HepG2 (cell line): ENCODE data around the gene LRGUK. TPM values are rescaled to one million over a fixed set of nuclear protein-coding genes. Genes with fewer than 3 reads are reported as not detected.

Experiments used
- ATAC-seq: fragments of 200-7000 bp; cut with Tn5 transposase; 3 replicates; pipeline ENCODE4 v1.9.1; 2020; ENCODE audit warnings: mild to moderate bottlenecking, moderate library complexity
- BruUV-seq: library from RNA; stranded (reverse); fragments of 400-500 nt; replicated peaks from 2 replicates; lab custom pipeline; 2021; lab: Mats Ljungman, UMichigan
- CTCF ChIA-PET: fragments of 300-600 bp; formaldehyde crosslinking; extraction: SDS; loops from one replicate; lab custom pipeline; 2021; ENCODE audit warnings: low total read pairs, inconsistent platforms, low intra/inter-chr PET ratio; lab: Yijun Ruan, JAX
- POLR2A ChIA-PET: fragments of 350-600 bp; sonication (Branson Sonifier 250); formaldehyde crosslinking; loops from one replicate; lab custom pipeline; 2020; ENCODE audit warnings: antibody characterized with exemption, inconsistent platforms; lab: Yijun Ruan, JAX
- DNase-seq: peaks from one replicate; pipeline ENCODE4 v3.0.0-alpha.2; 2015; ENCODE audit warnings: low spot score
- FAIRE-seq: peaks from 3 replicates; lab custom pipeline; 2011; peaks lifted over from hg19 to GRCh38; lab: Jason Lieb, UNC
- H2AFZ ChIP-seq: one replicate; pipeline ENCODE4 v1.6.1; 2011; ENCODE audit warnings: low read length, inconsistent platforms
- H3K27ac ChIP-seq: fragments of 300-600 bp; 3 replicates; pipeline ENCODE4 v1.8.0; 2011; ENCODE audit warnings: mixed run types, mild to moderate bottlenecking, mixed read lengths, low read length, inconsistent platforms; ENCODE audit not compliant: insufficient read depth; ENCODE audit errors: extremely low read length
- H3K27me3 ChIP-seq, 2 experiments: fragments of 200-600 bp in 1 of 2; 2 replicates in 1 of 2; 3 replicates in 1 of 2; pipeline versions ENCODE4 v1.6.0 to v1.8.0; 2011; ENCODE audit warnings: low read length in 2 of 2, mild to moderate bottlenecking in 2 of 2, moderate library complexity in 2 of 2, inconsistent platforms in 1 of 2; ENCODE audit not compliant: insufficient read depth in 2 of 2, control insufficient read depth in 1 of 2
- H3K36me3 ChIP-seq, 2 experiments: fragments of 200-600 bp in 1 of 2; replicated peaks in 1 of 2; 2 replicates in 1 of 2; 3 replicates in 1 of 2; pipeline versions ENCODE4 v1.5.1 to v1.8.0; 2011; ENCODE audit warnings: low read length in 2 of 2, inconsistent platforms in 1 of 2; ENCODE audit not compliant: insufficient read depth in 2 of 2, control insufficient read depth in 1 of 2
- H3K4me1 ChIP-seq: 2 replicates; pipeline ENCODE4 v1.5.1; 2012; ENCODE audit warnings: low read length, inconsistent platforms; ENCODE audit not compliant: insufficient read depth
- H3K4me2 ChIP-seq: 2 replicates; pipeline ENCODE4 v1.6.0; 2011; ENCODE audit warnings: low read depth, low read length, inconsistent platforms
- H3K4me3 ChIP-seq, 3 experiments: fragments of 200-600 bp in 1 of 3; sonication (generic), shearing (Covaris generic) in 1 of 3; replicated peaks in 1 of 3; 2 replicates each; pipeline ENCODE4 v1.5.1; 2011 to 2016; ENCODE audit warnings: low read length in 3 of 3, inconsistent platforms in 2 of 3, low read depth in 2 of 3, mild to moderate bottlenecking in 2 of 3, control low read depth in 1 of 3, mixed read lengths in 1 of 3; ENCODE audit not compliant: insufficient read depth in 1 of 3
- H3K79me2 ChIP-seq: one replicate; pipeline ENCODE4 v1.6.1; 2011; ENCODE audit warnings: low read length, inconsistent platforms; ENCODE audit not compliant: insufficient read depth
- H3K9ac ChIP-seq: 2 replicates; pipeline ENCODE4 v1.6.0; 2011; ENCODE audit warnings: mild to moderate bottlenecking, low read depth, low read length, inconsistent platforms; ENCODE audit not compliant: insufficient read depth
- H3K9me3 ChIP-seq: 2 replicates; pipeline ENCODE4 v1.5.1; 2012; ENCODE audit warnings: mild to moderate bottlenecking, low read length
- H4K20me1 ChIP-seq: 2 replicates; pipeline ENCODE4 v1.6.0; 2011; ENCODE audit warnings: inconsistent platforms, mild to moderate bottlenecking, low read length, moderate library complexity; ENCODE audit not compliant: insufficient read depth
- BRCA1 ChIP-seq: sonication (generic); formaldehyde crosslinking; IDR thresholded peaks from 2 replicates; pipeline ENCODE4 v1.4.0; 2020; ENCODE audit warnings: missing genetic modification reagents
- CBX2 ChIP-seq, 2 experiments: fragments of 200-600 bp in 1 of 2; sonication (generic); formaldehyde crosslinking in 1 of 2; IDR thresholded peaks; 2 replicates each; pipeline versions ENCODE4 v1.7.0 to v1.8.1; 2018 to 2022; ENCODE audit warnings: low read depth in 2 of 2, low read length in 1 of 2, mild to moderate bottlenecking in 1 of 2, missing genetic modification reagents in 1 of 2
- CREB1 ChIP-seq, 2 experiments: fragments of 450-650 bp in 1 of 2; IDR thresholded peaks; 2 replicates each; pipeline ENCODE4 v1.6.1; 2016 to 2017; ENCODE audit warnings: control low read depth in 1 of 2, mild to moderate bottlenecking in 1 of 2, missing compliant biosample characterization in 1 of 2, missing genetic modification characterization in 1 of 2
- CREM ChIP-seq, 2 experiments: sonication (generic) in 1 of 2; formaldehyde crosslinking in 1 of 2; IDR thresholded peaks; 2 replicates each; pipeline versions ENCODE4 v1.4.0 to v1.6.1; 2016 to 2020; ENCODE audit warnings: antibody characterized with exemption in 1 of 2, mild to moderate bottlenecking in 1 of 2, missing genetic modification reagents in 1 of 2
- E2F2 ChIP-seq: sonication (generic); formaldehyde crosslinking; IDR thresholded peaks from 2 replicates; pipeline ENCODE4 v1.4.0; 2020; ENCODE audit warnings: missing genetic modification reagents, borderline replicate concordance
- FUBP1 ChIP-seq: sonication (generic); formaldehyde crosslinking; IDR thresholded peaks from 2 replicates; pipeline ENCODE4 v1.5.1; 2020; ENCODE audit warnings: missing genetic modification reagents, mild to moderate bottlenecking, borderline replicate concordance
- HES4 ChIP-seq: sonication (generic); formaldehyde crosslinking; IDR thresholded peaks from 2 replicates; pipeline ENCODE4 v1.9.0; 2021; ENCODE audit warnings: mild to moderate bottlenecking, missing genetic modification reagents, borderline replicate concordance
- KDM3A ChIP-seq: IDR thresholded peaks from 2 replicates; pipeline ENCODE4 v1.6.1; 2018; ENCODE audit warnings: low read depth, missing compliant biosample characterization
- NFE2L1 ChIP-seq: sonication (generic); formaldehyde crosslinking; IDR thresholded peaks from 2 replicates; pipeline ENCODE4 v1.4.0; 2020; ENCODE audit warnings: missing genetic modification reagents, mild to moderate bottlenecking, borderline replicate concordance
- NR2F2 ChIP-seq: IDR thresholded peaks from 2 replicates; pipeline ENCODE4 v1.6.1; 2012; ENCODE audit warnings: low read depth, inconsistent platforms, borderline replicate concordance
- POGZ ChIP-seq: sonication (generic); formaldehyde crosslinking; IDR thresholded peaks from 2 replicates; pipeline ENCODE4 v1.4.0; 2020; ENCODE audit warnings: mild to moderate bottlenecking, missing genetic modification reagents
- RFXAP ChIP-seq: sonication (generic); formaldehyde crosslinking; IDR thresholded peaks from 2 replicates; pipeline ENCODE4 v1.4.0; 2020; ENCODE audit warnings: missing genetic modification reagents, borderline replicate concordance
- RXRB ChIP-seq: IDR thresholded peaks from 2 replicates; pipeline ENCODE4 v1.6.1; 2016; ENCODE audit warnings: borderline replicate concordance, missing genetic modification reagents, missing compliant biosample characterization
- ZFAT ChIP-seq: sonication (generic); formaldehyde crosslinking; conservative IDR thresholded peaks from 2 replicates; pipeline ENCODE4 v1.8.1; 2023; ENCODE audit warnings: missing genetic modification reagents, inconsistent platforms
- ZNF143 ChIP-seq: sonication (generic); formaldehyde crosslinking; IDR thresholded peaks from 2 replicates; pipeline ENCODE4 v1.4.0; 2020; ENCODE audit warnings: missing genetic modification reagents
- ZNF24 ChIP-seq: fragments of 450-650 bp; IDR thresholded peaks from 2 replicates; pipeline ENCODE4 v1.6.1; 2017; ENCODE audit warnings: antibody characterized with exemption, mild to moderate bottlenecking
- ZNF326 ChIP-seq: sonication (generic); formaldehyde crosslinking; IDR thresholded peaks from 2 replicates; pipeline ENCODE4 v1.4.0; 2020; ENCODE audit warnings: missing genetic modification reagents, borderline replicate concordance
- ZNF615 ChIP-seq: sonication (generic); formaldehyde crosslinking; IDR thresholded peaks from 2 replicates; pipeline ENCODE4 v1.5.0; 2020; ENCODE audit warnings: mild to moderate bottlenecking, missing genetic modification reagents, borderline replicate concordance
- ZNF83 ChIP-seq: sonication (generic); formaldehyde crosslinking; IDR thresholded peaks from 2 replicates; pipeline ENCODE4 v1.4.0; 2020; ENCODE audit warnings: missing genetic modification reagents, mild to moderate bottlenecking, borderline replicate concordance
- WGBS: methylation state at CpG from one replicate; pipeline ENCODE4 v1.1.6; 2017; ENCODE audit warnings: low lambda C conversion rate; 5-methylcytosine and 5-hydroxymethylcytosine counted together
- in situ Hi-C: cut with HindIII; loops from 2 replicates; pipeline ENCODE4 v1.10.0; 2017; ENCODE audit warnings: low pct_unique_long_range_greater_than_20kb; ENCODE audit not compliant: extremely low pct_ligation_motif_present
- intact Hi-C: fragments of 100-400 bp; cut with micrococcal nuclease; formaldehyde crosslinking; loops from one replicate; pipeline ENCODE4 v1.10.0; 2022; ENCODE audit not compliant: unreplicated experiment
- polyA plus RNA-seq, 8 experiments: library from polyadenylated mRNA; depleted of rRNA in 3 of 8; stranded (reverse) in 7 of 8; unstranded in 1 of 8; fragments of >200 nt; fragmentation: Illumina TruSeq in 4 of 8; extraction: Trizol in 4 of 8; gene quantifications; 2 replicates each; pipeline versions ENCODE4 v1.2.1 to v1.2.3, GENCODE V29; 2011 to 2016; ENCODE audit warnings: low read depth in 4 of 8, missing spikeins in 1 of 8, mixed read lengths in 1 of 8; ENCODE audit not compliant: insufficient read depth in 1 of 8
- total RNA-seq, 5 experiments: library from RNA; depleted of rRNA; stranded (reverse); fragments of >200 nt; fragmentation: Illumina TruSeq; extraction: Trizol; gene quantifications; 2 replicates each; pipeline ENCODE4 v1.2.3, GENCODE V29; 2016; ENCODE audit warnings: low read depth in 1 of 5

Gene LRGUK
- total and polyA plus RNA-seq, 2 of the 13 experiments (the other 11 are each of a cell fraction or from before 2014, with no cell fraction given): 0.18 to 0.20 TPM

- intact Hi-C loops (no loop called here), in situ Hi-C loops (no loop called here)
- CTCF ChIA-PET: no interaction called here
- no peaks in the 10 kb centered on the region for H3K4me1 ChIP-seq
- no peaks in the 10 kb centered on the region for H3K79me2 ChIP-seq
- no peak overlapping the region for H3K4me2 ChIP-seq
- H2AFZ ChIP-seq: no peak overlapping the region
- DNase-seq: no peak
- TF ChIP-seq ZNF143 (CRISPR knock-in tag): no peak
- TF ChIP-seq RFXAP (CRISPR knock-in tag): no peak
- TF ChIP-seq HES4 (CRISPR knock-in tag): no peak
- TF ChIP-seq NR2F2: no peak
- no peak for TF ChIP-seq NFE2L1 (CRISPR knock-in tag)
- no peak for TF ChIP-seq RXRB (CRISPR knock-in tag)
- TF ChIP-seq ZFAT (CRISPR knock-in tag): no peak
- no peak for TF ChIP-seq POGZ (CRISPR knock-in tag)
- no peak for TF ChIP-seq ZNF615 (CRISPR knock-in tag)
- no peak for TF ChIP-seq CREM (IDR thresholded peaks at IDR 0.05)
- no peak for TF ChIP-seq CREM (CRISPR knock-in tag; IDR thresholded peaks at IDR 0.05)
- no peak for TF ChIP-seq FUBP1 (CRISPR knock-in tag)
- no peak for TF ChIP-seq CREB1 (IDR thresholded peaks at IDR 0.05)
- no peak for TF ChIP-seq CREB1 (CRISPR knock-in tag; IDR thresholded peaks at IDR 0.05)
- no peak for TF ChIP-seq KDM3A (CRISPR knock-in tag)
- TF ChIP-seq ZNF83 (CRISPR knock-in tag): no peak
- TF ChIP-seq E2F2 (CRISPR knock-in tag): no peak
- no peak for TF ChIP-seq BRCA1
- TF ChIP-seq ZNF326 (CRISPR knock-in tag): no peak
- no peak for TF ChIP-seq ZNF24
- no peak for TF ChIP-seq CBX2 (IDR thresholded peaks at IDR 0.05; ENCODE audit: low read depth, low read length)
- no peak for TF ChIP-seq CBX2 (CRISPR knock-in tag; IDR thresholded peaks at IDR 0.05; ENCODE audit: low read depth)
- H3K27me3 ChIP-seq: no peaks in the 10 kb centered on the region
- BruUV-seq: no TSS peak
- no peak for FAIRE-seq
- no peak overlapping the region for H3K9ac ChIP-seq
- H3K4me3 ChIP-seq: no peak overlapping the region
- no peaks in the 10 kb centered on the region for H3K36me3 ChIP-seq
- H3K27ac ChIP-seq: no peak overlapping the region
- 2% methylated on average over 6 of the region's 6 CpGs for WGBS
- no peaks in the 10 kb centered on the region for H3K9me3 ChIP-seq
- no peaks in the 10 kb centered on the region for H4K20me1 ChIP-seq
- ATAC-seq: no peak
- POLR2A ChIA-PET: no interaction called here
Observed at GRCh38 chr7:134179036-134180011, 52.2 kb downstream of the LRGUK start.
